Uterus (tissue), 4 donors: ENCODE results near the gene SCLT1. TPM values are rescaled to one million over a fixed set of nuclear protein-coding genes. Genes with fewer than 3 reads are reported as not detected.

Source experiments
- DNase-seq, 2 donors: peaks; one replicate each; pipeline ENCODE4 v3.0.0-alpha.2; 2019 to 2020
- H3K27ac ChIP-seq, 2 donors: fragments of 200-600 bp; sonication (generic); 1 replicate in 1 of 2; 2 replicates in 1 of 2; pipeline ENCODE4 v1.5.1; 2016 to 2018
- H3K27me3 ChIP-seq, 2 donors: fragments of 200-600 bp; sonication (generic); one replicate each; pipeline ENCODE4 v1.5.1; 2018 to 2019; ENCODE audit warnings: control low read depth in 1 of 2
- H3K36me3 ChIP-seq, 2 donors: fragments of 200-600 bp; sonication (generic); one replicate each; pipeline ENCODE4 v1.5.1; 2019; ENCODE audit warnings: control low read depth in 1 of 2
- H3K4me1 ChIP-seq, 2 donors: fragments of 200-600 bp; sonication (generic); one replicate each; pipeline ENCODE4 v1.5.1; 2018 to 2019; ENCODE audit warnings: control low read depth in 1 of 2
- H3K4me3 ChIP-seq, 2 donors: fragments of 200-600 bp; sonication (generic); 1 replicate in 1 of 2; 2 replicates in 1 of 2; pipeline ENCODE4 v1.5.1; 2018 to 2019; ENCODE audit warnings: mild to moderate bottlenecking in 1 of 2
- H3K9me3 ChIP-seq, 2 donors: fragments of 200-600 bp; sonication (generic); one replicate each; pipeline ENCODE4 v1.5.1; 2019; ENCODE audit warnings: control low read depth in 1 of 2
- POLR2A ChIP-seq, 2 donors: fragments of 450-650 bp; IDR thresholded peaks; one replicate each; pipeline ENCODE4 v1.6.1; 2016; ENCODE audit warnings: antibody characterized with exemption in 2 of 2, mild to moderate bottlenecking in 1 of 2, moderate library complexity in 1 of 2
- intact Hi-C: fragments of 100-400 bp; cut with DNase I; formaldehyde crosslinking; loops from one replicate; pipeline ENCODE4 v1.15.1; 2023; ENCODE audit warnings: low total_unique reads
- total RNA-seq, 4 donors: library from RNA; depleted of rRNA in 3 of 4; stranded (reverse); fragments of >200 nt in 3 of 4; gene quantifications; one replicate each; pipeline versions ENCODE4 v1.1.0 to v1.2.4, GENCODE V29; 2014 to 2023
- TF ChIP-seq, protein P1 (sequence below), 4 experiments: fragments of 200-600 bp in 2 of 4; fragments of 450-650 bp in 2 of 4; sonication (generic) in 2 of 4; IDR thresholded peaks; one replicate each; pipeline ENCODE4 v1.5.1; 2016 to 2019; ENCODE audit warnings: antibody characterized with exemption in 4 of 4, mild to moderate bottlenecking in 2 of 4, moderate library complexity in 1 of 4
- donor health status: DM: yes; HTN: yes; CAD: no.

The SCLT1 gene
- total RNA-seq, 4 donors from 2014 or later, result 7.2 to 47.5 (median 30.6) TPM

DNA sequence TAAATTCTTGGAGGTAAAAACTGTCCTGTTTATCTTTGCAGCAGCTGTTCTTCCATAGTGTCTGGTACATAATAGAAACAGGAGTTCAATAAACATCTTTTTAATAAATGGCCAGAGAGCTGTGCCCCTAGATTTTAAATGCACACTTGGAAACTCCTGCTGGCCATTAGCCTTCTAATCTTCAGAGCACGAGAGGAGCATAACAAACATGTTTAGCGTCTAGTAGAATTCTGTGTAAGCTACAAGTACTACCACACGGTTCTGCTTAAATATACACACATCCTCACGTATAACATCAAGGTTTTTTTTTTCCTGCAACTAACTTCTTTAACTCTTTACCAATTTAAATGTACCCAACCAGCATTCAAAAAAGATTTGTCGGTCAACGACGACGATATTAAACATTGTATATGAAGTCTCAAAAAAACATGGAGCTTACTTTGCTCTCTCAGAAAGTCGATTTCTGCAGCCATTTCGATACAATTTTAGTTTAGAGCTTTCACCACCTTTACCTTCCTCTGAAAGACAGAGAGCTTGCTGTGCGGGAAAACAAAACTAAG, 628 bp downstream of the SCLT1 start:
- intact Hi-C loops, result no loop called here
- no peaks in the 10 kb centered on the region for H3K27me3 ChIP-seq
- TF ChIP-seq, protein P1, sequence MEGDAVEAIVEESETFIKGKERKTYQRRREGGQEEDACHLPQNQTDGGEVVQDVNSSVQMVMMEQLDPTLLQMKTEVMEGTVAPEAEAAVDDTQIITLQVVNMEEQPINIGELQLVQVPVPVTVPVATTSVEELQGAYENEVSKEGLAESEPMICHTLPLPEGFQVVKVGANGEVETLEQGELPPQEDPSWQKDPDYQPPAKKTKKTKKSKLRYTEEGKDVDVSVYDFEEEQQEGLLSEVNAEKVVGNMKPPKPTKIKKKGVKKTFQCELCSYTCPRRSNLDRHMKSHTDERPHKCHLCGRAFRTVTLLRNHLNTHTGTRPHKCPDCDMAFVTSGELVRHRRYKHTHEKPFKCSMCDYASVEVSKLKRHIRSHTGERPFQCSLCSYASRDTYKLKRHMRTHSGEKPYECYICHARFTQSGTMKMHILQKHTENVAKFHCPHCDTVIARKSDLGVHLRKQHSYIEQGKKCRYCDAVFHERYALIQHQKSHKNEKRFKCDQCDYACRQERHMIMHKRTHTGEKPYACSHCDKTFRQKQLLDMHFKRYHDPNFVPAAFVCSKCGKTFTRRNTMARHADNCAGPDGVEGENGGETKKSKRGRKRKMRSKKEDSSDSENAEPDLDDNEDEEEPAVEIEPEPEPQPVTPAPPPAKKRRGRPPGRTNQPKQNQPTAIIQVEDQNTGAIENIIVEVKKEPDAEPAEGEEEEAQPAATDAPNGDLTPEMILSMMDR (IDR thresholded peaks at IDR 0.05), result no peak
- TF ChIP-seq POLR2A (IDR thresholded peaks at IDR 0.05), result no peak

DNA sequence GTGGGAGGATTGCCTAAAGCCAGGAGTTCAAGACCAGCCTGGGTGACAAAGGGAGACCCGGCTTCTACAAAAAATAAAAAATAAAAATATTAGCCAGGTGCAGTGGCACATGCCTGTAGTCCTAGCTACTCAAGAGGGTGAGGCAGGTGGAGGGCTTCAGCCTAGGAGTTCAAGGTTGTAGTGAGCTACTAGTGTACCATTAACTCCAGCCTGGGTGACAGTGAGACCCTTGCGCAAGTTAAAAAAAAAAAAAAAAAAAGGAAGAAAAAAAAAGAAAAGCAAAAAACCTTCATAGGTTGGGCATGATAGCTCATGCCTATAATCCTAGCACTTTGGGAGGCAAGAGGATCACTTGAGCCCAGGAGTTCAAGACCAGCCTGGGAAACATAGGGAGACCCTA, 5.8 kb downstream of the SCLT1 start:
- Histone ChIP-seq H3K4me1 (no peaks in the 10 kb centered on the region), H3K9me3 (no peaks in the 10 kb centered on the region), H3K36me3 (no peaks in the 10 kb centered on the region), H3K27me3 (no peaks in the 10 kb centered on the region), H3K27ac (no peak overlapping the region), H3K4me3 (no peak overlapping the region)
- intact Hi-C loops, result no loop called here
- DNase-seq, result no peak
- no peak for TF ChIP-seq POLR2A (IDR thresholded peaks at IDR 0.05)
- TF ChIP-seq, protein P1 (IDR thresholded peaks at IDR 0.05), result no peak

More for the DNA sequence above, 628 bp downstream of the SCLT1 start:
- no peaks in the 10 kb centered on the region for H3K36me3 ChIP-seq
- H3K4me1 ChIP-seq, result peaks cover 0 to 13% of the 10 kb centered on the region in 2 donors
- no peak for DNase-seq
- peak overlapping the region; percentile 85 to 89 for H3K4me3 ChIP-seq
- peak overlapping the region; percentile 92 to 96 for H3K27ac ChIP-seq
- no peaks in the 10 kb centered on the region for H3K9me3 ChIP-seq

DNA sequence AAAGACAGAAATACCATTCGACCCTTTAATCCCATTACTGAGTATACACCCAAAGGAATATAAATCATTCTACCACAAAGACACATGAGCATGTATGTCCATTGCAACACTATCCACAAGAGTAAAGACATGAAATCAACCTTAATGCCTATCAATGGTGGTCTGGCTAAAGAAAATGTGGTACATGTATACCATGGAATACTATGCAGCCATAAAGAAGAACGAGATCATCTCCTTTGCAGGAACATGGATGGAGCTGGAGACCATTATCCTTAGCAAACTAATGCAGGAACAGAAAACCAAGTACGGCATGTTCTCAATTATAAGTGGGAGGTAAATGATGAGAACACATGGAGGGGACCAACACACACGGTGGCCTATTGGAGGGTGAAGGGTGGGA, 7.9 kb downstream of the SCLT1 start:
- TF ChIP-seq POLR2A (IDR thresholded peaks at IDR 0.05), result no peak
- TF ChIP-seq, protein P1 (IDR thresholded peaks at IDR 0.05), result no peak
- intact Hi-C loops, result no loop called here
- Histone ChIP-seq H3K4me3 (no peak overlapping the region), H3K9me3 (no peaks in the 10 kb centered on the region), H3K27me3 (no peaks in the 10 kb centered on the region), H3K27ac (no peak overlapping the region), H3K4me1 (no peaks in the 10 kb centered on the region), H3K36me3 (no peaks in the 10 kb centered on the region)
- no peak for DNase-seq

DNA sequence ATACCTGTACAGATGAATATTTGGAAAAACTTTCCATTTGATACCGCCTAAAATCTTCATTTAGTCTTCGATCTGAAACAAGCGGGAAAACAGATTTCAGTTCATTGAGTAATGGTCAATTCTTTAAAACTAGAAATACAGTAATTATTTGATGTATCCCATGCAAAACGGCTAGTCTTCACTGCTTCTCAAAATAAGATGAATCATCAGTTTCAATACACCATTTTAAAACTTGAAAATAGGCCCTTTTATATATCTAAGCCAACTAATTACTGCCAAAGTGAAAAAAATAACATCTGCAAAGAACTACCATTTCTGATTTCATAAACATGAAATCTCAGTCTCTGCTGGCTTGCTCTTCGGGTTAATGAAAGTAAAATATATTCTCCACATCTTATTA, 11.0 kb downstream of the SCLT1 start:
- Histone ChIP-seq H3K36me3 (no peaks in the 10 kb centered on the region), H3K27me3 (no peaks in the 10 kb centered on the region), H3K9me3 (no peaks in the 10 kb centered on the region), H3K27ac (no peak overlapping the region), H3K4me3 (no peak overlapping the region), H3K4me1 (no peaks in the 10 kb centered on the region)
- intact Hi-C loops, result no loop called here
- TF ChIP-seq, protein P1 (IDR thresholded peaks at IDR 0.05), result no peak
- TF ChIP-seq POLR2A (IDR thresholded peaks at IDR 0.05), result no peak
- DNase-seq, result no peak

DNA sequence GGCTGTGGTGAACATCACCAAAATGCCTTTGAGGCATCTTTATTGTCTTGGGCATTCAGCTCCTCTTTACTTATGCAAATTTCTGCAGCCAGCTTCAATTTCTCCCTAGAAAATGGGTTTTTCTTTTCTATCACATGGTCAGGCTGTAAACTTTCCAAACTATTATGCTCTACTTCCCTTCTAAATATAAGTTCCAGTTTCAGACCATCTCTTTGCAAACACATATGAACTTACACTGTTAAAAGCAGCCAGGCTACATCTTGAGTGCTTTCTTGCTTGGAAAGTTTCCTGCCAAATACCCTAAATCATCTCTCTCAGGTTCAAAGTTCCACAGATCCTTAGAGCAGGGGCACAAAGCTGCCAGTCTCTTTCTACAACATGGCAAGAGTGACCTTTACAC, 13.2 kb downstream of the SCLT1 start:
- no peaks in the 10 kb centered on the region for H3K9me3 ChIP-seq
- intact Hi-C loops, result no loop called here
- H3K4me1 ChIP-seq, result no peaks in the 10 kb centered on the region
- H3K27ac ChIP-seq, result no peak overlapping the region
- DNase-seq, result no peak
- no peaks in the 10 kb centered on the region for H3K36me3 ChIP-seq
- H3K4me3 ChIP-seq, result no peak overlapping the region
- TF ChIP-seq, protein P1 (IDR thresholded peaks at IDR 0.05), result no peak
- TF ChIP-seq POLR2A (IDR thresholded peaks at IDR 0.05), result no peak
- no peaks in the 10 kb centered on the region for H3K27me3 ChIP-seq
